DMS 273 treated with DMSO at 0.1 percent for 48 hours (cell line): ENCODE measurements around the gene MUC5B.
"Not testable (repeated sequence)": the region's sequence is repeated elsewhere in the genome, so short reads cannot be mapped to it uniquely, and the experiment has no call there.

ENCODE experiments used
- DNase-seq: peaks from one replicate; lab custom pipeline; 2025; lab: John Stamatoyannopoulos, UW

The MUC5B gene

DNA sequence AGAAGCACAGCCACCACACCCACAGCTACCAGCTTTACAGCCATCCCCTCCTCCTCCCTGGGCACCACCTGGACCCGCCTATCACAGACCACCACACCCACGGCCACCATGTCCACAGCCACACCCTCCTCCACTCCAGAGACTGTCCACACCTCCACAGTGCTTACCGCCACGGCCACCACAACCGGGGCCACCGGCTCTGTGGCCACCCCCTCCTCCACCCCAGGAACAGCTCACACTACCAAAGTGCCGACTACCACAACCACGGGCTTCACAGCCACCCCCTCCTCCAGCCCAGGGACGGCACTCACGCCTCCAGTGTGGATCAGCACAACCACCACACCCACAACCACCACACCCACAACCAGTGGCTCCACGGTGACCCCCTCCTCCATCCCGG, 27.5 kb downstream of the MUC5B start:
- not testable (repeated sequence) for DNase-seq

DNA sequence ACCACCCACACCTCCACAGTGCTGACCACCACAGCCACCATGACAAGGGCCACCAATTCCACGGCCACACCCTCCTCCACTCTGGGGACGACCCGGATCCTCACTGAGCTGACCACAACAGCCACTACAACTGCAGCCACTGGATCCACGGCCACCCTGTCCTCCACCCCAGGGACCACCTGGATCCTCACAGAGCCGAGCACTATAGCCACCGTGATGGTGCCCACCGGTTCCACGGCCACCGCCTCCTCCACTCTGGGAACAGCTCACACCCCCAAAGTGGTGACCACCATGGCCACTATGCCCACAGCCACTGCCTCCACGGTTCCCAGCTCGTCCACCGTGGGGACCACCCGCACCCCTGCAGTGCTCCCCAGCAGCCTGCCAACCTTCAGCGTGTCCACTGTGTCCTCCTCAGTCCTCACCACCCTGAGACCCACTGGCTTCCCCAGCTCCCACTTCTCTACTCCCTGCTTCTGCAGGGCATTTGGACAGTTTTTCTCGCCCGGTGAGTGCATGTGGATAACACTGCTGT, 28.4 kb downstream of the MUC5B start:
- DNase-seq = no peak

- DNase-seq = no peak
Measured at GRCh38 chr11:1252371-1253102, 29.7 kb downstream of the MUC5B start.

- no peak for DNase-seq
Measured at GRCh38 chr11:1253103-1253485, 30.2 kb downstream of the MUC5B start.

GRCh38 chr11:1254086-1254648, 31.3 kb downstream of the MUC5B start:
- no peak for DNase-seq

GRCh38 chr11:1254733-1255132, 31.9 kb downstream of the MUC5B start:
- no peak for DNase-seq

- no peak for DNase-seq
Measured at GRCh38 chr11:1255151-1255550, 32.3 kb downstream of the MUC5B start.

- DNase-seq = no peak
Measured at GRCh38 chr11:1256257-1257045, 33.6 kb downstream of the MUC5B start.

GRCh38 chr11:1257366-1257765, 34.5 kb downstream of the MUC5B start:
- no peak for DNase-seq

- DNase-seq = no peak
Measured at GRCh38 chr11:1257916-1258315, 35.0 kb downstream of the MUC5B start.

DNA sequence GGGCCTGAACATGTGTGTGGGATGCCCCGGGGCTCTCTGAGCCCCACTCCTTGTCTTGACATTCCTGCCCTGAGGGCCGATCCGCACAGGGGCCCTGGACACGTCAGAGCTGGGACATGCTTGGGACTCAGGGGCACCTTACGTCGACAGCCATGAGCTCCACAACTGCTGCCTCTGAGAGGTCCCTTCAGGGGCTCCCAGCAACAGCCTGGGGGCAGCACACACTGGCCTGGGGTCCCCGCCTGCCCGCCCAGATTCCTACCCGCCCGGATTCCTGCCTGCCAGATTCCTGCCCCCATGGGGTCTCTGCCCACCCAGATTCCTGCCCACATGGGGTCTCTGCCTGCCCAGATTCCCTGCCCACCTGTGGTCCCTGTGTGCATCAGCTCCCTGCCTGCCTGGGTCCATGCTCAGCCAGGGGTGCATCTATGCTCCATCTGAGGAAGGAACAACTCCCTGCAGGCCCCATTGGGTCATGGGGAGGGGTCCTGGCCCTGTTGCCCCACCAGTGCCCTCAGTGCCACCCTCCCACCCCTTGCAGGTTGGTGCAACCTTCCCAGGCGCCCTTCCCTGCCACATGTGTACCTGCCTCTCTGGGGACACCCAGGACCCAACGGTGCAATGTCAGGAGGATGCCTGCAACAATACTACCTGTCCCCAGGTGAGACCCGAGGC, 35.7 kb downstream of the MUC5B start:
- no peak for DNase-seq

DNA sequence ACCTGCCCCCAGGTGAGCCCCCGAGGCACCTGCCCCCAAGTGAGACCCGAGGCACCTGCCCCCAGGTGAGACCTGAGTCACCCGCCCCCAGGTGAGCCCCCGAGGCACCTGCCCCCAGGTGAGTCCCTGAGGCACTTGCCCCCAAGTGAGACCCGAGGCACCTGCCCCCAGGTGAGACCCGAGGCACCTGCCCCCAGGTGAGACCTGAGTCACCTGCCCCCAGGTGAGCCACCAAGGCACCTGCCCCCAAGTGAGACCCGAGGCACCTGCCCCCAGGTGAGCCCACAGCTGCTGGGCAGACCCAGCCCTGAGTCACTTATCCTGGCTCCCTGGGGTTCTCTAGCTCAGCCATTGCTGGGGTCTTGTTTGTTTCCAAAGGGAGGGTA, 36.2 kb downstream of the MUC5B start:
- DNase-seq = no peak

GRCh38 chr11:1259561-1259960, 36.7 kb downstream of the MUC5B start:
- no peak for DNase-seq

DNA sequence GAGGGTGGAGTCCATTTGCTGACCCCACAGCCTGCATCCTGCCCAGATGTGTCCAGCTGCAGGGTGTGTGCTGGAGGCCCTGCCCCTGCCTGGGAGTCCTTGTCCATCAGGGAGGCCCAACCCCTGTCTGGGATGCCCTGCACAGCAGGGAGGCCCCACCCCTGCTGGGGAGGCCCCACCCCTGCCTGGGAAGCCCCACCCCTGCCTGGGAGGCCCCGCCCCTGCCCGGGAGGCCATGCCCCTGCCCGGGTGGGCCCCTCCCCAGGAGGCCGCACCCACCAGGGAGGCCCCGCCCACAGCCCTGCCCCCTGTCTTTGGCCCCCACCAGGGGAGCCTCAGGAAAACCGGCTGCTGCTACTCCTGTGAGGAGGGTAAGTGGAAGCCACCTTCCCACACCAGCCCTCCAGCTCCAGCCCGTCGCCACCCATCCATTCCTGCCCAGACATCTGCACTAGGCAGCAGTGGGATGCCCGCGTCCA, 37.2 kb downstream of the MUC5B start:
- no peak for DNase-seq

DNA sequence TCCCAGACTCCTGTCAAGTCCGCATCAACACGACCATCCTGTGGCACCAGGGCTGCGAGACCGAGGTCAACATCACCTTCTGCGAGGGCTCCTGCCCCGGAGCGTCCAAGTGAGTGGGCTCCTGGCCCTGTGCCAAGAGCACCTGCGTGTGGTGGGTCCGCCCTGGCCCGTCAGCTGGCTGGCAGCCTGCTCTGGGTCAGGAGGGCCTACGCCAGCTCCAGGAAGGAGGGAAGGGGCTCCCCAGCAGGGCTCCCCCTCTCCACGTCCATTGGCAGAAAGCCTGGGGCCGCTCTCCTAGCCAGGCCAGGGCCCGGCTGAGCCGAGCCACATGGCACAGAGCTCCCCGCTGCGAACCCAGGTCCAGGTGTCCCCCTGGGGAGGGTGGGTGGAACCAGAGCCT, 37.8 kb downstream of the MUC5B start:
- no peak for DNase-seq

DNA sequence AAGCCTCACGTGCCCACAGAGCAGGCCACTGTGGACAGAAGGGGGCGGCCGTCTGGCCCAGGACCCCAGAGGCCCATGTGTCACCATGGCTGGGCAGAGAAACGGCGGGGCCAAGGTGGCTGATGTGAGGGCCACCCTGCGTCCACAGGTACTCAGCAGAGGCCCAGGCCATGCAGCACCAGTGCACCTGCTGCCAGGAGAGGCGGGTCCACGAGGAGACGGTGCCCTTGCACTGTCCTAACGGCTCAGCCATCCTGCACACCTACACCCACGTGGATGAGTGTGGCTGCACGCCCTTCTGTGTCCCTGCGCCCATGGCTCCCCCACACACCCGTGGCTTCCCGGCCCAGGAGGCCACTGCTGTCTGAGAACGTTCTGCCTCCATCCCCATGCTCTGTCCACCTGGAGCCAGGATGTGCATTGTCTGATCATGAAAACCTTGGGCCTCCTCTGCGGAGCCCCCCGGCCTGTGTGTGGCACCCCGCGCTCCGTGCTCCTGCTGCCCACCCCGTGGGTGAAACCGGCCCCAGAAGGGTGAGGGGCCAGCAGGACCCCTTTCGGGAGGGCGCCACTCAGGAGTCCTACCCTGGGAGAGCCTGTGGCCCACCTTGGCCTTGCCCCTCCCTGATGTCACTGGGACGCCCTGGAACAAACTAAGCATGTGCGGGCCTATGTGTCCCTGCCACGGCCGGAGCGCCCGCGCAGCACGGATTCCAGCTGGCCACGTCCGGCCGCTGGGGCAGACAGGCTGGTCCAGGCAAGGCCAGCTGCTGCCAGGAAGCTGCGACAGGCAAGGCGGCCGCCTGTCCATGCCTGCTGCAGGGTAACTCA, 38.6 kb downstream of the MUC5B start:
- DNase-seq = no peak

- peak; percentile 22 for DNase-seq
Measured at GRCh38 chr11:1262172-1263006, 39.5 kb downstream of the MUC5B start.

DNA sequence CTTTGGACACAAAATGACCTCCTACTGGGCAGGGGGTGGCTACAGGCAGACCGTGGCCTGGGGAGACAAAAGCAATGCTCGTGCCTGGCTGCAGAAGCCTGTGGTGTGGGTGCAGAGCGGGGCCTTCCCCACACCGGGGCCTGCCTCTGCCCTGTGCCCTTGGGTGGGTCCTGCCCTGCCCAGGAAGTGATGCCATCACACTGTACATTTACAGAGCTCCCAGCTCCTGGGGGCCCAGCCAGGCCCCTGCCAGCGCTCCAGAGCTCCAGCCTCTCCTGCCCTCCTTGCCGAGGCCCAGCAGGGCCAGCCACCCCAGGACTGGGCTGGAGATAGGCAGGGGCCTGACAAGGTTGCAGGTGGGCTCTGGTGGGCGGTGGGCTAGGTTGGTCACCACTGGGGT, 40.1 kb downstream of the MUC5B start:
- no peak for DNase-seq

DNA sequence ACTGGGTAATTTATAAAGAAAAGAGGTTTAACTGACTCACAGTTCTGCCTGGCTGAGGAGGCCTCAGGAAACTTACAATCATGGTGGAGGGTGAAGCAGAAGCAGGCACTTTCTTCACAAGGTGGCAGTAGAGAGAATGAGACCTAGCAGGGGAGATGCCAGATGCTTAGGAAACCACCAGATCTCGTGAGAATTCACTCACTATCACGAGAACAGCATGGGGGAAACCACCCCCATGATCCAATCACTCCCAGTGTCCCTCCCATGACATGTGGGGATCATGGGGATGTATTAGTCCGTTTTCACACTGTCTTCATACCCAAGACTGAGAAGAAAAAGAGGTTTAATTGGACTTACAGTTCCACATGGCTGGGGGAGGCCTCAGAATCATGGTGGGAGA, 41.6 kb downstream of the MUC5B start:
- DNase-seq = peak; percentile 24

GRCh38 chr11:1265480-1265879, 42.6 kb downstream of the MUC5B start:
- DNase-seq = not testable (repeated sequence)
